Measurements from ENCODE around the gene FN1.

DNA sequence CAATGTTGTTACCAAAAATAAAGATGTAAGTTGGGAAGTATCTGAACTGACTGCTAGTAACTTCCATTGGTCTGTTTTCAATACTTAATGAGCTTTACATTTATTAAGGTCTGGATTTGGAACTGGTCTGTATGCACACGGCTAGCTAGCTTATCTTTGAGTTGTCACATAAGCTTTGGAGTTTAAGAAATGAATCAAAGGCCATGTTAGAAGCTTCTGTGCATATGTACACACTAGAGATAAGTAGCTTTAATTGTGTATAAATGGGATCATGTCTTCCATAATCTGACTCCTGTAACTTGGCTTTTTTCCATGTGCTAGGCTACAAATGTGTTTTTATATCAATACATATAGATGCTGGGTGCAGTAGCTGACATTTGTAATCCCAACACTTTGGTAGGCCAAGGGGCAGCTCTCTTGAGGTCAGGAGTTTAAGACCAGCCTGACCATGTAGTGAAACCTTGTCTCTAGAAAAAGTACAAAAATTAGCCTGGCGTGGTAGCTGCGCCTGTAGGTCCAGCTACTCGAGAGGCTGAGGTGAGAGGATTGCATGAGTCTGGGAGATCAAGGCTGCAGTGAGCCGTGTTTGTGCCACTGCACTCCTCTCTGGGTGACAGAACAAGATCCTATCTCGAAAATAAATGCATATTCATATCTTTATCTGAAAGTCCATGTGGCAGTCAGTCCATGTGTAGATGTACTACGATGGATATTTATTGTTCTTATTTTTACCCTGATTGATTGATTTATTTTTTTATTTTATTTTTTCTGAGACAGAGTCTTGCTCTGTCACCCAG, 96.8 kb downstream of the FN1 start:
- TF ChIP-seq, protein P1, sequence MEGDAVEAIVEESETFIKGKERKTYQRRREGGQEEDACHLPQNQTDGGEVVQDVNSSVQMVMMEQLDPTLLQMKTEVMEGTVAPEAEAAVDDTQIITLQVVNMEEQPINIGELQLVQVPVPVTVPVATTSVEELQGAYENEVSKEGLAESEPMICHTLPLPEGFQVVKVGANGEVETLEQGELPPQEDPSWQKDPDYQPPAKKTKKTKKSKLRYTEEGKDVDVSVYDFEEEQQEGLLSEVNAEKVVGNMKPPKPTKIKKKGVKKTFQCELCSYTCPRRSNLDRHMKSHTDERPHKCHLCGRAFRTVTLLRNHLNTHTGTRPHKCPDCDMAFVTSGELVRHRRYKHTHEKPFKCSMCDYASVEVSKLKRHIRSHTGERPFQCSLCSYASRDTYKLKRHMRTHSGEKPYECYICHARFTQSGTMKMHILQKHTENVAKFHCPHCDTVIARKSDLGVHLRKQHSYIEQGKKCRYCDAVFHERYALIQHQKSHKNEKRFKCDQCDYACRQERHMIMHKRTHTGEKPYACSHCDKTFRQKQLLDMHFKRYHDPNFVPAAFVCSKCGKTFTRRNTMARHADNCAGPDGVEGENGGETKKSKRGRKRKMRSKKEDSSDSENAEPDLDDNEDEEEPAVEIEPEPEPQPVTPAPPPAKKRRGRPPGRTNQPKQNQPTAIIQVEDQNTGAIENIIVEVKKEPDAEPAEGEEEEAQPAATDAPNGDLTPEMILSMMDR (IDR thresholded peaks at IDR 0.05; ENCODE audit: low read length): no peak
- TF ChIP-seq EZH2 (optimal IDR thresholded peaks at IDR 0.05; ENCODE audit: low read depth, low read length) (no peak), EZH2phosphoT487 (IDR thresholded peaks at IDR 0.05; ENCODE audit: low read length) (no peak)
